Karpas-422 (cell line): ENCODE data around the gene KCNAB2. TPM values are rescaled to one million over a fixed set of nuclear protein-coding genes. Genes with fewer than 3 reads are reported as not detected.
"Not testable (repeated sequence)": the region's sequence is repeated elsewhere in the genome, so short reads cannot be mapped to it uniquely, and the experiment has no call there.

ENCODE experiments used
- DNase-seq: peaks from one replicate; pipeline ENCODE4 v3.0.0-alpha.2; 2015
- H2AFZ ChIP-seq: fragments of 200-600 bp; sonication (generic); 2 replicates; pipeline ENCODE4 v1.6.1; 2014; ENCODE audit warnings: antibody characterized with exemption, low read length, mixed read lengths
- H3K27ac ChIP-seq: fragments of 200-600 bp; sonication (generic); 2 replicates; pipeline ENCODE4 v1.5.1; 2014; ENCODE audit warnings: mild to moderate bottlenecking, low read length, moderate library complexity
- H3K27me3 ChIP-seq: fragments of 200-600 bp; sonication (generic); 2 replicates; pipeline ENCODE4 v1.6.1; 2014; ENCODE audit warnings: low read length, mixed read lengths
- H3K36me3 ChIP-seq: fragments of 200-600 bp; sonication (generic); 2 replicates; pipeline ENCODE4 v1.6.1; 2014; ENCODE audit warnings: low read length, mixed read lengths; ENCODE audit not compliant: insufficient read depth
- H3K4me1 ChIP-seq: fragments of 200-600 bp; sonication (generic); 2 replicates; pipeline ENCODE4 v1.6.1; 2014; ENCODE audit warnings: mild to moderate bottlenecking, low read length, mixed read lengths
- H3K4me2 ChIP-seq: fragments of 200-600 bp; sonication (generic); 2 replicates; pipeline ENCODE4 v1.6.1; 2014; ENCODE audit warnings: low read length, low read depth, mild to moderate bottlenecking; ENCODE audit not compliant: poor library complexity, severe bottlenecking
- H3K4me3 ChIP-seq: fragments of 200-600 bp; sonication (generic); 2 replicates; pipeline ENCODE4 v1.5.1; 2014; ENCODE audit warnings: mild to moderate bottlenecking, antibody characterized with exemption, low read length, mixed read lengths
- H3K79me2 ChIP-seq: fragments of 200-600 bp; sonication (generic); 2 replicates; pipeline ENCODE4 v1.6.1; 2014; ENCODE audit warnings: mild to moderate bottlenecking, low read length, mixed read lengths
- H3K9ac ChIP-seq: fragments of 200-600 bp; sonication (generic); 2 replicates; pipeline ENCODE4 v1.6.0; 2014; ENCODE audit warnings: low read length
- H3K9me2 ChIP-seq: fragments of 200-600 bp; sonication (generic), shearing (Covaris generic); replicated peaks from 2 replicates; pipeline ENCODE4 v1.6.0; 2014; ENCODE audit warnings: mild to moderate bottlenecking, low read length, moderate library complexity; ENCODE audit not compliant: insufficient read depth
- H3K9me3 ChIP-seq: fragments of 300-700, 200-600 bp; sonication (generic); 2 replicates; pipeline ENCODE4 v1.6.1; 2014; ENCODE audit warnings: low read length, mixed read lengths
- H4K20me1 ChIP-seq: fragments of 200-600 bp; sonication (generic); 2 replicates; pipeline ENCODE4 v1.6.1; 2014; ENCODE audit warnings: mild to moderate bottlenecking, antibody characterized with exemption, low read length, low read depth; ENCODE audit not compliant: insufficient read depth
- total RNA-seq: library from RNA; depleted of rRNA; stranded (reverse); fragments of >200 nt; shearing (Covaris generic); gene quantifications from 2 replicates; pipeline ENCODE4 v1.2.3, GENCODE V29; 2014; ENCODE audit warnings: low replicate concordance

Gene KCNAB2
- total RNA-seq, 1 experiment from 2014 or later = 27.3 TPM

DNA sequence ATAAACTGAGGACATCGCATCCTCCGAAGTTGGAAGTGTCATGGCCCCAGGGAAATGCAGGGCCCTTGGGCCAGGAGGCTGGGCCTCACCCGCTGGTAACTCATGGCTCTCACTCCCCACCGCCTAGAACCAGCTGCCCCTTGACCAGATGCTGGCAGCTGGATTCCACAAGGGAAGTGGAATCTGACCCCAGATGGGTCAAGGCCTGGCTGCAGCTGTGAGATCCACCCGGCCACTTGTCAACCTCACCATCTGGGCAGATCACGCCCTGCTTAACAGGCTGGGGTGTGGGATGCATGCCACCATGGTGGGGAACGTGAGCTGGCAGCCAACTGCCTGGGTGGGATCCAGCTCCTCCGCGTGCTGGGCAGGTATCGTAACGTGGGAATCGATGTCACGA, 25.5 kb downstream of the KCNAB2 start:
- Histone ChIP-seq H3K27me3 (no peaks in the 10 kb centered on the region), H2AFZ (no peak overlapping the region), H3K9me3 (no peaks in the 10 kb centered on the region), H3K4me2 (no peak overlapping the region), H3K79me2 (no peaks in the 10 kb centered on the region), H3K27ac (no peak overlapping the region), H3K9me2 (no peaks in the 10 kb centered on the region), H3K9ac (no peak overlapping the region), H3K36me3 (no peaks in the 10 kb centered on the region), H3K4me1 (no peaks in the 10 kb centered on the region), H3K4me3 (no peak overlapping the region), H4K20me1 (no peaks in the 10 kb centered on the region)
- DNase-seq = no peak

GRCh38 chr1:6072774-6073479, 27.2 kb downstream of the KCNAB2 start:
- no peaks in the 10 kb centered on the region for H3K27me3 ChIP-seq
- H3K9ac ChIP-seq = no peak overlapping the region
- H3K9me3 ChIP-seq = no peaks in the 10 kb centered on the region
- H3K36me3 ChIP-seq = no peaks in the 10 kb centered on the region
- no peak for DNase-seq
- H4K20me1 ChIP-seq = no peaks in the 10 kb centered on the region
- no peak overlapping the region for H3K4me2 ChIP-seq
- no peak overlapping the region for H3K4me3 ChIP-seq
- H3K79me2 ChIP-seq = no peaks in the 10 kb centered on the region
- H2AFZ ChIP-seq = no peak overlapping the region
- no peak overlapping the region for H3K27ac ChIP-seq
- no peaks in the 10 kb centered on the region for H3K4me1 ChIP-seq
- no peaks in the 10 kb centered on the region for H3K9me2 ChIP-seq

DNA sequence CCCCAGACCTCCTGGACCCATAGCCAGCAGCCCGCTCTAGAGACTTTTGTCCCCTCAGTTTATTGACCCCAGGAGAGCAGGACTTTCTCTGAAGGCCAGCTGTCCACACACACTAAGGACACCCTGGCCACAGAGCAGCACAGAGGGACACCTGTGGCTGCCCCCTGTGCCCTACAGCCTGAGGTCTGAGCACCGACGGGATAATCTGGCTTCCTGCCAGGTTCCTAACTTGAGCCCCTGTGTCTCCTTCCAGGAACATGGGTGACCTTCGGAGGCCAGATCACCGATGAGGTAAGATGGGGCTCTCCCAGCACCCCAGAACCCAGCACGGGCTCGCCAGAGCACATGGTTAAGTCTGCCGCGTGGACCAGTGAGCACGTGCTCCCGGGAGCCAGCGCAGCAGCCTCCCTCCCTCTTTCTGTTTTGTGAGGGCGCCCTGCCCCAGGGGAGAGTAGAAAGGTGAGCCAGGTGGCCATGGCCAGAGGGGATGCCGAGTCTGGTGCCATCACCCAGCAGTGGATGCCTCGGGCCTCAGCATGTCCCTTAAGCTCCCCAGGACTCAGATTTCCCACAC, 27.9 kb downstream of the KCNAB2 start:
- no peak overlapping the region for H3K9ac ChIP-seq

DNA sequence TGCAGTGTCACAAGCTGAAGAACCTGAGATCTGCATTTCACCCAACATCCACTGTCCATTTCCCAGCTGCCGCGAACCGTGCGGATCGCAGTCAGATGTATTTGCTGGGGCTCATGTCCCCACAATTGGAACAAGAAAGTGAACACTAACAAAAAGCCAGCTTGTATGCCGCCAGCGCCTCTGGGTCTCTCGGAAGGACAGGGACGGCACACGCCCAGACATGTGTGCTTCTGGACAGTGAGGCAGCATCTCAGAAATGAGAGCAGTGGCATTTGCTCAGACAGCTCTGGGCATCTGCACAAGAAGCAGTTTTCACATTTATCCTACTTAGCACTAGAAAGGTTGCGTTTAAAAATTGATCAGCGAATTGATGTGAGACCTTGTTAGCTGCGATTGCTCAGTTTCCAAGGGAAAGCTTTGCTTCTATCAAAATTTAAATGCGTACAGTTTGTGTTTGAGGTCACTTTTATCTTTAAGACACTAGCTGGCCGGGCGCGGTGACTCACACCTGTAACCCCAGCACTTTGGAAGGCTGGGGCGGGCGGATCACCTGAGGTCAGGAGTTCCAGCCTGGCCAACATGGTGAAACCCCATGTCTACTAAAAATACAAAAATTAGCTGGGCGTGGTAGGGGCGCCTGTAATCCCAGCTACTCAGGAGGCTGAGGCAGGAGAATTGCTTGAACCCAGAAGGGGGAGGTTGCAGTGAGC, 28.7 kb downstream of the KCNAB2 start:
- no peaks in the 10 kb centered on the region for H4K20me1 ChIP-seq
- no peak overlapping the region for H2AFZ ChIP-seq
- no peak overlapping the region for H3K4me2 ChIP-seq

More for the DNA sequence above, 27.9 kb downstream of the KCNAB2 start:
- Histone ChIP-seq H2AFZ (no peak overlapping the region), H3K79me2 (no peaks in the 10 kb centered on the region), H3K27me3 (no peaks in the 10 kb centered on the region), H3K9me2 (no peaks in the 10 kb centered on the region), H3K27ac (no peak overlapping the region), H3K9me3 (no peaks in the 10 kb centered on the region), H3K4me1 (no peaks in the 10 kb centered on the region), H3K4me3 (no peak overlapping the region), H3K4me2 (no peak overlapping the region), H3K36me3 (no peaks in the 10 kb centered on the region), H4K20me1 (no peaks in the 10 kb centered on the region)
- no peak for DNase-seq

GRCh38 chr1:6075748-6076147, 30.1 kb downstream of the KCNAB2 start:
- H3K4me3 ChIP-seq = no peak overlapping the region
- no peak overlapping the region for H2AFZ ChIP-seq
- no peaks in the 10 kb centered on the region for H3K9me2 ChIP-seq
- peak; percentile 75 for DNase-seq
- H4K20me1 ChIP-seq = no peaks in the 10 kb centered on the region
- H3K4me2 ChIP-seq = no peak overlapping the region
- no peaks in the 10 kb centered on the region for H3K79me2 ChIP-seq
- no peak overlapping the region for H3K27ac ChIP-seq
- no peaks in the 10 kb centered on the region for H3K9me3 ChIP-seq
- H3K27me3 ChIP-seq = no peaks in the 10 kb centered on the region
- no peaks in the 10 kb centered on the region for H3K36me3 ChIP-seq
- no peak overlapping the region for H3K9ac ChIP-seq
- H3K4me1 ChIP-seq = no peaks in the 10 kb centered on the region

More for the DNA sequence above, 28.7 kb downstream of the KCNAB2 start:
- Histone ChIP-seq H3K4me1 (no peaks in the 10 kb centered on the region), H3K4me3 (no peak overlapping the region), H3K79me2 (no peaks in the 10 kb centered on the region), H3K9me3 (no peaks in the 10 kb centered on the region), H3K36me3 (no peaks in the 10 kb centered on the region), H3K27me3 (no peaks in the 10 kb centered on the region), H3K27ac (no peak overlapping the region), H3K9ac (no peak overlapping the region), H3K9me2 (no peaks in the 10 kb centered on the region)
- no peak for DNase-seq

GRCh38 chr1:6077061-6077460, 31.4 kb downstream of the KCNAB2 start:
- not testable (repeated sequence) for H3K27me3 ChIP-seq, H3K36me3 ChIP-seq, H3K4me1 ChIP-seq, DNase-seq, H2AFZ ChIP-seq, H4K20me1 ChIP-seq, H3K9ac ChIP-seq, H3K4me2 ChIP-seq, H3K27ac ChIP-seq, H3K9me2 ChIP-seq, H3K4me3 ChIP-seq, H3K9me3 ChIP-seq, H3K79me2 ChIP-seq

- Histone ChIP-seq H2AFZ (no peak overlapping the region), H3K27me3 (no peaks in the 10 kb centered on the region), H3K9ac (no peak overlapping the region), H3K79me2 (no peaks in the 10 kb centered on the region), H3K4me3 (no peak overlapping the region), H3K4me2 (no peak overlapping the region), H3K9me2 (no peaks in the 10 kb centered on the region), H3K27ac (no peak overlapping the region), H3K4me1 (no peaks in the 10 kb centered on the region), H3K9me3 (no peaks in the 10 kb centered on the region), H3K36me3 (no peaks in the 10 kb centered on the region), H4K20me1 (no peaks in the 10 kb centered on the region)
- DNase-seq = no peak
Measured at GRCh38 chr1:6077506-6077905, 31.8 kb downstream of the KCNAB2 start.

DNA sequence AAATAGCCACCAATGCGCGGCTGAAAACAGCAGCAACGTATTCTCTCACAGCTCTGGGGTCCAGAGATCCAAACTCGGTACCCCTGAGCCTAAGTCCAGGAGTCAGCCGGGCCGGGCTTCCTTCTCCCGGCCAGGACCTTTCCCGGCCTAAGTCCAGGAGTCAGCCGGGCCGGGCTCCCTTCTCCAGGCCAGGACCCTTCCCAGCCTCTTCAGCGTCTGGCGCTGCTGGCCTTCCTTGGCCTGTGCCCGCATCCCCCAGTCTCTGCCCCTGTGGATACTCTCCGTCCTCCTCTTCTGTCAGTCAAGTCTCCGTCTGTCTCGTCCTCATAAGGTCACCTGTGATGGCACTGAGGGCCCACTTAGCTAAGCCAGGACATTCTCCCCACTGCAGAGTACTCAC, 32.2 kb downstream of the KCNAB2 start:
- Histone ChIP-seq H3K9me2 (no peaks in the 10 kb centered on the region), H3K4me2 (no peak overlapping the region), H4K20me1 (no peaks in the 10 kb centered on the region), H3K9ac (no peak overlapping the region), H2AFZ (no peak overlapping the region), H3K9me3 (no peaks in the 10 kb centered on the region), H3K4me1 (no peaks in the 10 kb centered on the region), H3K4me3 (no peak overlapping the region), H3K27ac (no peak overlapping the region), H3K79me2 (no peaks in the 10 kb centered on the region), H3K36me3 (no peaks in the 10 kb centered on the region), H3K27me3 (no peaks in the 10 kb centered on the region)
- no peak for DNase-seq
